GM21381 (cell line): ENCODE results near the gene DNAL1.
"Not testable (repeated sequence)": the region's sequence is repeated elsewhere in the genome, so short reads cannot be mapped to it uniquely, and the experiment has no call there.

Source experiments
- ATAC-seq: cut with Tn5 transposase; IDR thresholded peaks from one replicate; pipeline ENCODE4 v1.9.1; 2021; ENCODE audit warnings: mild to moderate bottlenecking, moderate library complexity; ENCODE audit not compliant: unreplicated experiment

Gene DNAL1

GRCh38 chr14:73637830-73638229, 7.0 kb upstream of the DNAL1 start:
- no peak for ATAC-seq

GRCh38 chr14:73640796-73641365, 3.9 kb upstream of the DNAL1 start:
- no peak for ATAC-seq

GRCh38 chr14:73645248-73645610, 443 bp downstream of the DNAL1 start:
- no peak for ATAC-seq

- ATAC-seq: no peak
Observed at GRCh38 chr14:73651005-73651404, 6.2 kb downstream of the DNAL1 start.

- no peak for ATAC-seq
Observed at GRCh38 chr14:73655851-73656250, 11.1 kb downstream of the DNAL1 start.

GRCh38 chr14:73659202-73659601, 14.4 kb downstream of the DNAL1 start:
- ATAC-seq: not testable (repeated sequence)

GRCh38 chr14:73660511-73660910, 15.7 kb downstream of the DNAL1 start:
- ATAC-seq: no peak

GRCh38 chr14:73661872-73662271, 17.1 kb downstream of the DNAL1 start:
- no peak for ATAC-seq

- ATAC-seq: no peak
Observed at GRCh38 chr14:73662487-73662943, 17.7 kb downstream of the DNAL1 start.

- no peak for ATAC-seq
Observed at GRCh38 chr14:73663548-73664212, 18.9 kb downstream of the DNAL1 start.

- ATAC-seq: no peak
Observed at GRCh38 chr14:73665130-73665529, 20.3 kb downstream of the DNAL1 start.

- no peak for ATAC-seq
Observed at GRCh38 chr14:73666583-73666982, 21.8 kb downstream of the DNAL1 start.

GRCh38 chr14:73667854-73668253, 23.1 kb downstream of the DNAL1 start:
- ATAC-seq: no peak

GRCh38 chr14:73674986-73675385, 30.2 kb downstream of the DNAL1 start:
- no peak for ATAC-seq

- no peak for ATAC-seq
Observed at GRCh38 chr14:73678698-73679097, 33.9 kb downstream of the DNAL1 start.

- no peak for ATAC-seq
Observed at GRCh38 chr14:73680821-73681220, 36.0 kb downstream of the DNAL1 start.

GRCh38 chr14:73684627-73685026, 39.8 kb downstream of the DNAL1 start:
- no peak for ATAC-seq

- no peak for ATAC-seq
Observed at GRCh38 chr14:73685328-73685727, 40.5 kb downstream of the DNAL1 start.

GRCh38 chr14:73686901-73687300, 42.1 kb downstream of the DNAL1 start:
- ATAC-seq: no peak

GRCh38 chr14:73694083-73694482, 49.3 kb downstream of the DNAL1 start:
- no peak for ATAC-seq

- no peak for ATAC-seq
Observed at GRCh38 chr14:73695082-73695481, 50.3 kb downstream of the DNAL1 start.

- peak; percentile 54 for ATAC-seq
Observed at GRCh38 chr14:73695997-73696396, 51.2 kb downstream of the DNAL1 start.
